Upper lobe of left lung (tissue), 6 donors: Measurements from ENCODE around the gene MCU. TPM values are rescaled to one million over a fixed set of nuclear protein-coding genes. Genes with fewer than 3 reads are reported as not detected.
A peak's percentile ranks its signal among the peaks of the same experiment; 100 is the strongest.

Experiments
- ATAC-seq, 2 donors: fragments of 200-7000 bp; cut with Tn5 transposase; one replicate each; pipeline ENCODE4 v1.9.1; 2022; ENCODE audit warnings: mild to moderate bottlenecking in 2 of 2, moderate library complexity in 2 of 2; ENCODE audit not compliant: low FRiP score in 2 of 2
- DNase-seq, 2 donors: peaks; one replicate each; pipeline ENCODE4 v3.0.0-alpha.2; 2019 to 2020
- H3K27ac ChIP-seq, 4 donors: fragments of 200-600 bp; sonication (generic); one replicate each; pipeline ENCODE4 v1.5.1; 2016 to 2019
- H3K27me3 ChIP-seq, 4 donors: fragments of 200-600 bp; sonication (generic); one replicate each; pipeline ENCODE4 v1.5.1; 2017 to 2019
- H3K36me3 ChIP-seq, 4 donors: fragments of 200-600 bp; sonication (generic); one replicate each; pipeline ENCODE4 v1.5.1; 2016 to 2019
- H3K4me1 ChIP-seq, 4 donors: fragments of 200-600 bp; sonication (generic); one replicate each; pipeline ENCODE4 v1.5.1; 2018 to 2019
- H3K4me3 ChIP-seq, 4 donors: fragments of 200-600 bp; sonication (generic); one replicate each; pipeline ENCODE4 v1.5.1; 2017 to 2019; ENCODE audit warnings: mild to moderate bottlenecking in 2 of 4, moderate library complexity in 1 of 4
- H3K9me3 ChIP-seq, 4 donors: fragments of 200-600 bp; sonication (generic); one replicate each; pipeline ENCODE4 v1.5.1; 2018 to 2019
- CTCF ChIP-seq, 6 experiments: fragments of 450-650 bp in 4 of 6; fragments of 200-600 bp in 2 of 6; sonication (generic) in 2 of 6; IDR thresholded peaks; one replicate each; pipeline ENCODE4 v1.5.1; 2016 to 2019; ENCODE audit warnings: antibody characterized with exemption in 6 of 6
- EP300 ChIP-seq, 4 donors: sonication (generic); formaldehyde crosslinking; IDR thresholded peaks; one replicate each; pipeline ENCODE4 v1.5.1; 2017; ENCODE audit warnings: antibody characterized with exemption in 4 of 4, control low read depth in 2 of 4
- POLR2A ChIP-seq, 4 donors: fragments of 450-650 bp; IDR thresholded peaks; one replicate each; pipeline ENCODE4 v1.5.1; 2016 to 2017; ENCODE audit warnings: antibody characterized with exemption in 4 of 4, mild to moderate bottlenecking in 2 of 4
- POLR2AphosphoS5 ChIP-seq, 2 donors: sonication (generic); formaldehyde crosslinking; IDR thresholded peaks; one replicate each; pipeline ENCODE4 v1.5.1; 2017; ENCODE audit warnings: antibody characterized with exemption in 2 of 2
- WGBS, 2 donors: methylation state at CpG; one replicate each; pipeline ENCODE4 v1.1.5; 2017 to 2018; 5-methylcytosine and 5-hydroxymethylcytosine counted together
- total RNA-seq, 6 donors: library from RNA; depleted of rRNA in 4 of 6; stranded (reverse); fragments of >200 nt in 4 of 6; gene quantifications; one replicate each; pipeline versions ENCODE4 v1.1.0 to v1.2.1, GENCODE V29; 2016 to 2021
- donor health status: DM: no; HTN: no; CAD: no; lungs with moderate emphysema.
- donor health status: DM: no; HTN: yes; CAD: no; lungs with severe emphysema.

MCU gene
- total RNA-seq, 6 donors from 2014 or later = 28.2 to 50.5 (median 32.1) TPM

GRCh38 chr10:72740528-72740927 is 48.6 kb downstream of the MCU start:
- no peaks in the 10 kb centered on the region for H3K27me3 ChIP-seq
- ATAC-seq (no peak), DNase-seq (peak in 1 of 2 donors; percentile 51)
- H3K36me3 ChIP-seq = no peaks in the 10 kb centered on the region
- TF ChIP-seq CTCF (IDR thresholded peaks at IDR 0.05) (no peak), EP300 (IDR thresholded peaks at IDR 0.05) (no peak), POLR2A (IDR thresholded peaks at IDR 0.05) (no peak), POLR2AphosphoS5 (IDR thresholded peaks at IDR 0.05) (no peak)
- no peak overlapping the region for H3K27ac ChIP-seq
- H3K4me3 ChIP-seq = no peak overlapping the region
- WGBS, 2 donors = 75 to 79% methylated on average over 2 of the region's 2 CpGs
- H3K9me3 ChIP-seq = no peaks in the 10 kb centered on the region
- H3K4me1 ChIP-seq = peaks cover 29 to 41% (median 32%) of the 10 kb centered on the region in 4 donors

GRCh38 chr10:72742092-72742491 is 50.1 kb downstream of the MCU start:
- Histone ChIP-seq H3K4me1 (peaks cover 19 to 50% (median 28%) of the 10 kb centered on the region in 4 donors), H3K9me3 (no peaks in the 10 kb centered on the region), H3K27ac (no peak overlapping the region), H3K27me3 (no peaks in the 10 kb centered on the region), H3K4me3 (no peak overlapping the region), H3K36me3 (no peaks in the 10 kb centered on the region)
- TF ChIP-seq CTCF (IDR thresholded peaks at IDR 0.05) = no peak
- 96 to 100% methylated on average over 3 of the region's 3 CpGs for WGBS, 2 donors
- DNase-seq = no peak
- ATAC-seq = no peak

GRCh38 chr10:72742797-72743196 is 50.9 kb downstream of the MCU start:
- Histone ChIP-seq H3K36me3 (no peaks in the 10 kb centered on the region), H3K27ac (no peak overlapping the region), H3K27me3 (no peaks in the 10 kb centered on the region), H3K4me1 (peaks cover 16 to 43% (median 27%) of the 10 kb centered on the region in 4 donors), H3K9me3 (no peaks in the 10 kb centered on the region), H3K4me3 (no peak overlapping the region)
- 93 to 98% methylated on average over 5 of the region's 5 CpGs for WGBS, 2 donors
- no peak for TF ChIP-seq EP300 (IDR thresholded peaks at IDR 0.05)
- TF ChIP-seq POLR2A (IDR thresholded peaks at IDR 0.05) = no peak
- TF ChIP-seq POLR2AphosphoS5 (IDR thresholded peaks at IDR 0.05) = no peak
- TF ChIP-seq CTCF (IDR thresholded peaks at IDR 0.05) = no peak
- no peak for DNase-seq
- no peak for ATAC-seq

- Histone ChIP-seq H3K4me1 (peaks cover 6 to 25% (median 12%) of the 10 kb centered on the region in 4 donors), H3K9me3 (no peaks in the 10 kb centered on the region), H3K4me3 (no peak overlapping the region), H3K27me3 (no peaks in the 10 kb centered on the region), H3K36me3 (no peaks in the 10 kb centered on the region), H3K27ac (no peak overlapping the region)
- ATAC-seq (no peak), DNase-seq (no peak)
- TF ChIP-seq CTCF (IDR thresholded peaks at IDR 0.05) (no peak), EP300 (IDR thresholded peaks at IDR 0.05) (no peak), POLR2A (IDR thresholded peaks at IDR 0.05) (no peak), POLR2AphosphoS5 (IDR thresholded peaks at IDR 0.05) (no peak)
- WGBS, 2 donors = 78 to 80% methylated on average over 3 of the region's 3 CpGs
Observed at GRCh38 chr10:72744566-72744965, 52.6 kb downstream of the MCU start.
